ENCODE data around the gene MYMK.

MYMK gene

GRCh38 chr9:133502112-133502511, 22.6 kb downstream of the MYMK start:
- no peak overlapping the region for H3K4me3 ChIP-seq (ENCODE audit: low read depth, low read length)
- no peak for TF ChIP-seq CTCF (IDR thresholded peaks at IDR 0.05; ENCODE audit: borderline replicate concordance, insufficient read depth, low read depth, low read length)

GRCh38 chr9:133499892-133500270, 24.9 kb downstream of the MYMK start:
- H3K4me3 ChIP-seq (ENCODE audit: low read depth, low read length), result no peak overlapping the region
- TF ChIP-seq CTCF (IDR thresholded peaks at IDR 0.05; ENCODE audit: borderline replicate concordance, insufficient read depth, low read depth, low read length), result no peak

- TF ChIP-seq CTCF (IDR thresholded peaks at IDR 0.05; ENCODE audit: borderline replicate concordance, insufficient read depth, low read depth, low read length), result no peak
- H3K4me3 ChIP-seq (ENCODE audit: low read depth, low read length), result no peak overlapping the region
These were observed 25.4 kb downstream of the MYMK start for GRCh38 chr9:133499132-133499891.

GRCh38 chr9:133496861-133497842, 27.6 kb downstream of the MYMK start:
- H3K4me3 ChIP-seq (ENCODE audit: low read depth, low read length), result no peak overlapping the region
- TF ChIP-seq CTCF (IDR thresholded peaks at IDR 0.05; ENCODE audit: borderline replicate concordance, insufficient read depth, low read depth, low read length), result no peak

GRCh38 chr9:133495327-133496293, 29.1 kb downstream of the MYMK start:
- no peak overlapping the region for H3K4me3 ChIP-seq (ENCODE audit: low read depth, low read length)
- TF ChIP-seq CTCF (IDR thresholded peaks at IDR 0.05; ENCODE audit: borderline replicate concordance, insufficient read depth, low read depth, low read length), result no peak

GRCh38 chr9:133494636-133495326, 30.0 kb downstream of the MYMK start:
- no peak overlapping the region for H3K4me3 ChIP-seq (ENCODE audit: low read depth, low read length)
- TF ChIP-seq CTCF (IDR thresholded peaks at IDR 0.05; ENCODE audit: borderline replicate concordance, insufficient read depth, low read depth, low read length), result no peak

All from GM12875 (cell line).